DOHH2 (cell line): ENCODE data around the gene BUB1.

Experiments
- H3F3A ChIP-seq: fragments of 200-600 bp; sonication (generic), shearing (Covaris generic); 2 replicates; pipeline ENCODE4 v1.6.0; 2016; ENCODE audit warnings: antibody characterized with exemption, mild to moderate bottlenecking; ENCODE audit not compliant: control insufficient read depth, insufficient read depth
- H3K27ac ChIP-seq: fragments of 200-600 bp; sonication (generic); 2 replicates; pipeline ENCODE4 v1.5.1; 2014; ENCODE audit warnings: low read depth, mild to moderate bottlenecking, low read length, moderate library complexity
- H3K27me3 ChIP-seq: fragments of 200-600 bp; sonication (generic); 2 replicates; pipeline ENCODE4 v1.6.1; 2014; ENCODE audit warnings: mild to moderate bottlenecking, low read length, mixed read lengths; ENCODE audit not compliant: control insufficient read depth
- H3K36me3 ChIP-seq: fragments of 200-600 bp; sonication (generic); 2 replicates; pipeline ENCODE4 v1.6.1; 2014; ENCODE audit warnings: mild to moderate bottlenecking, low read length, moderate library complexity, mixed read lengths; ENCODE audit not compliant: control insufficient read depth
- H3K4me1 ChIP-seq: fragments of 200-600 bp; sonication (generic); 2 replicates; pipeline ENCODE4 v1.6.1; 2014; ENCODE audit warnings: mild to moderate bottlenecking, low read length, mixed read lengths; ENCODE audit not compliant: control insufficient read depth
- H3K4me2 ChIP-seq: fragments of 200-600 bp; sonication (generic); 2 replicates; pipeline ENCODE4 v1.6.0; 2014; ENCODE audit warnings: mild to moderate bottlenecking, low read length, moderate library complexity
- H3K4me3 ChIP-seq: fragments of 200-600 bp; sonication (generic); 2 replicates; pipeline ENCODE4 v1.5.1; 2014; ENCODE audit warnings: mild to moderate bottlenecking, low read length, mixed read lengths
- H3K79me2 ChIP-seq: fragments of 200-600 bp; sonication (generic); 2 replicates; pipeline ENCODE4 v1.6.1; 2014; ENCODE audit warnings: mild to moderate bottlenecking, low read length, mixed read lengths; ENCODE audit not compliant: control insufficient read depth
- H3K9me2 ChIP-seq: fragments of 200-600 bp; sonication (generic); replicated peaks from 2 replicates; pipeline ENCODE4 v1.6.1; 2014; ENCODE audit warnings: mild to moderate bottlenecking, low read length, mixed read lengths; ENCODE audit not compliant: control insufficient read depth
- H3K9me3 ChIP-seq: fragments of 200-600 bp; sonication (generic); 2 replicates; pipeline ENCODE4 v1.6.1; 2014; ENCODE audit warnings: antibody characterized with exemption, low read length, mixed read lengths; ENCODE audit not compliant: control insufficient read depth, insufficient read depth
- H4K20me1 ChIP-seq: fragments of 200-600 bp; sonication (generic); 2 replicates; pipeline ENCODE4 v1.6.0; 2014; ENCODE audit warnings: low read depth, mild to moderate bottlenecking, antibody characterized with exemption, low read length, moderate library complexity; ENCODE audit not compliant: control insufficient read depth, insufficient read depth
- CTCF ChIP-seq: fragments of 200-600 bp; sonication (generic); IDR thresholded peaks from one replicate; pipeline ENCODE4 v1.5.1; 2014; ENCODE audit warnings: antibody characterized with exemption, mild to moderate bottlenecking, low read depth, low read length; ENCODE audit not compliant: poor library complexity, severe bottlenecking
- EZH2phosphoT487 ChIP-seq: fragments of 200-600 bp; sonication (generic); IDR thresholded peaks from 2 replicates; pipeline ENCODE4 v1.6.1; 2017; ENCODE audit warnings: borderline replicate concordance, mild to moderate bottlenecking, antibody characterized with exemption, low read length, moderate library complexity, mixed read lengths

Gene BUB1

GRCh38 chr2:110718990-110719389, 41.1 kb upstream of the BUB1 start:
- Histone ChIP-seq H3K4me2 (no peak overlapping the region), H3K27me3 (peaks cover 46% of the 10 kb centered on the region), H3K4me1 (no peaks in the 10 kb centered on the region), H3K36me3 (no peaks in the 10 kb centered on the region), H3K27ac (no peak overlapping the region), H3K79me2 (no peaks in the 10 kb centered on the region), H3K4me3 (no peak overlapping the region), H3K9me3 (no peaks in the 10 kb centered on the region), H3K9me2 (no peaks in the 10 kb centered on the region), H3F3A (no peaks in the 10 kb centered on the region), H4K20me1 (no peaks in the 10 kb centered on the region)
- TF ChIP-seq CTCF (no peak), EZH2phosphoT487 (no peak)

- Histone ChIP-seq H3K27ac (no peak overlapping the region), H3K9me3 (no peaks in the 10 kb centered on the region), H3K4me2 (no peak overlapping the region), H3K79me2 (no peaks in the 10 kb centered on the region), H3K27me3 (peaks cover 51% of the 10 kb centered on the region), H3K4me1 (no peaks in the 10 kb centered on the region), H3F3A (no peaks in the 10 kb centered on the region), H4K20me1 (no peaks in the 10 kb centered on the region), H3K36me3 (no peaks in the 10 kb centered on the region), H3K9me2 (no peaks in the 10 kb centered on the region), H3K4me3 (no peak overlapping the region)
- TF ChIP-seq EZH2phosphoT487 (no peak), CTCF (no peak)
These were observed 40.5 kb upstream of the BUB1 start for GRCh38 chr2:110718382-110718781.

- Histone ChIP-seq H3K4me2 (no peak overlapping the region), H3K27ac (no peak overlapping the region), H3K4me1 (no peaks in the 10 kb centered on the region), H3K9me3 (no peaks in the 10 kb centered on the region), H3K27me3 (peaks cover 55% of the 10 kb centered on the region), H3K36me3 (no peaks in the 10 kb centered on the region), H3K79me2 (no peaks in the 10 kb centered on the region), H3K4me3 (no peak overlapping the region), H4K20me1 (no peaks in the 10 kb centered on the region), H3K9me2 (no peaks in the 10 kb centered on the region), H3F3A (no peaks in the 10 kb centered on the region)
- TF ChIP-seq CTCF = no peak
- TF ChIP-seq EZH2phosphoT487 = no peak
These were observed 39.9 kb upstream of the BUB1 start for GRCh38 chr2:110717734-110718133.
